ENCODE measurements around the gene CXorf65. TPM values are rescaled to one million over a fixed set of nuclear protein-coding genes. Genes with fewer than 3 reads are reported as not detected.

Gene CXorf65
- total RNA-seq, 1 donor from 2014 or later: not detected

- Histone ChIP-seq H3K27ac (peak overlapping the region; percentile 70 to 85), H3K9me3 (no peaks in the 10 kb centered on the region), H3K4me1 (peaks cover 0 to 4% of the 10 kb centered on the region in 2 donors), H3K36me3 (peaks cover 0 to under 1% of the 10 kb centered on the region in 2 donors), H3K4me3 (peak overlapping the region; percentile 55 to 68), H3K27me3 (no peaks in the 10 kb centered on the region)
- no peak for TF ChIP-seq CTCF (IDR thresholded peaks at IDR 0.05)
- no peak for DNase-seq (ENCODE audit: low spot score in 2 of 2)
- intact Hi-C loops (cut with DNase I): no loop called here
These were observed 39.5 kb downstream of the CXorf65 start for GRCh38 chrX:71067089-71067488.

GRCh38 chrX:71060127-71060526, 46.4 kb downstream of the CXorf65 start:
- intact Hi-C loops (cut with DNase I): no loop called here

GRCh38 chrX:71057848-71058530, 48.6 kb downstream of the CXorf65 start:
- Histone ChIP-seq H3K36me3 (peaks cover 16 to 27% of the 10 kb centered on the region in 2 donors), H3K27me3 (no peaks in the 10 kb centered on the region), H3K4me3 (no peak overlapping the region), H3K9me3 (no peaks in the 10 kb centered on the region), H3K27ac (no peak overlapping the region), H3K4me1 (no peaks in the 10 kb centered on the region)
- no peak for DNase-seq (ENCODE audit: low spot score in 2 of 2)
- intact Hi-C loops (cut with DNase I): no loop called here
- TF ChIP-seq CTCF (IDR thresholded peaks at IDR 0.05): no peak

More at GRCh38 chrX:71060127-71060526, 46.4 kb downstream of the CXorf65 start:
- peaks cover 16 to 27% of the 10 kb centered on the region in 2 donors for H3K36me3 ChIP-seq
- TF ChIP-seq CTCF (IDR thresholded peaks at IDR 0.05): no peak
- DNase-seq (ENCODE audit: low spot score in 2 of 2): no peak
- no peaks in the 10 kb centered on the region for H3K27me3 ChIP-seq
- no peak overlapping the region for H3K27ac ChIP-seq
- no peaks in the 10 kb centered on the region for H3K4me1 ChIP-seq
- H3K4me3 ChIP-seq: no peak overlapping the region
- no peaks in the 10 kb centered on the region for H3K9me3 ChIP-seq

- Histone ChIP-seq H3K4me3 (no peak overlapping the region), H3K27me3 (no peaks in the 10 kb centered on the region), H3K4me1 (no peaks in the 10 kb centered on the region), H3K9me3 (no peaks in the 10 kb centered on the region), H3K27ac (no peak overlapping the region), H3K36me3 (peaks cover 15 to 24% of the 10 kb centered on the region in 2 donors)
- intact Hi-C loops (cut with DNase I): no loop called here
- DNase-seq (ENCODE audit: low spot score in 2 of 2): no peak
- no peak for TF ChIP-seq CTCF (IDR thresholded peaks at IDR 0.05)
These were observed 49.7 kb downstream of the CXorf65 start for GRCh38 chrX:71056867-71057266.

Other genes with a start within 250 kb of the CXorf65 start
- not detected for gene TEX11, start 198.0 kb downstream of the CXorf65 start, total RNA-seq
- not detected for gene SLC7A3, start 175.6 kb downstream of the CXorf65 start, total RNA-seq
- gene SNX12, start 38.4 kb downstream of the CXorf65 start, total RNA-seq: 31.2 TPM
- 8.0 TPM for gene FOXO4, start 10.9 kb downstream of the CXorf65 start, total RNA-seq
- gene IL2RG, start 4.8 kb upstream of the CXorf65 start, total RNA-seq: 2.4 TPM
- 36.9 TPM for gene MED12, start 11.9 kb upstream of the CXorf65 start, total RNA-seq
- gene NLGN3, start 38.1 kb upstream of the CXorf65 start, total RNA-seq: 0.21 TPM
- not detected for gene GJB1, start 116.5 kb upstream of the CXorf65 start, total RNA-seq
- 12.5 TPM for gene ZMYM3, start 147.4 kb upstream of the CXorf65 start, total RNA-seq
- 178 TPM for gene NONO, start 176.9 kb upstream of the CXorf65 start, total RNA-seq
- not detected for gene ITGB1BP2, start 195.0 kb upstream of the CXorf65 start, total RNA-seq

Measured in ascending aorta (tissue), 2 donors.